ENCODE results near the gene PPP1R14C.

Gene PPP1R14C

GRCh38 chr6:150142670-150143515 lies at the start of gene PPP1R14C:
Gene PPP1R14C (plus strand): TSS chr6:150143044. CDS start chr6:150143193, 149 bp downstream.
- in situ Hi-C loops (cut with HindIII; ENCODE audit: low sequenced_read_pairs): loop anchor here (5.0 kb wide), 1 partner anchor 41 kb away; no protein-coding TSS in a partner anchor

GRCh38 chr6:150093397-150093796 lies 49.4 kb upstream of the PPP1R14C start:
- in situ Hi-C loops (cut with HindIII; ENCODE audit: low sequenced_read_pairs): no loop called here

GRCh38 chr6:150098155-150098554 lies 44.7 kb upstream of the PPP1R14C start:
- in situ Hi-C loops (cut with HindIII; ENCODE audit: low sequenced_read_pairs): no loop called here

GRCh38 chr6:150099546-150099945 lies 43.3 kb upstream of the PPP1R14C start:
- in situ Hi-C loops (cut with HindIII; ENCODE audit: low sequenced_read_pairs): no loop called here

- in situ Hi-C loops (cut with HindIII; ENCODE audit: low sequenced_read_pairs): loop anchor here (5.0 to 25.0 kb wide), 2 partner anchors 42 to 262 kb away; partner anchors contain the start of genes IYD and PPP1R14C
These were observed 42.9 kb upstream of the PPP1R14C start for GRCh38 chr6:150099953-150100352.

- in situ Hi-C loops (cut with HindIII; ENCODE audit: low sequenced_read_pairs): loop anchor here (5.0 to 25.0 kb wide), 2 partner anchors 42 to 262 kb away; partner anchors contain the start of genes IYD and PPP1R14C
These were observed 42.1 kb upstream of the PPP1R14C start for GRCh38 chr6:150100745-150101144.

GRCh38 chr6:150102750-150103270 lies 40.0 kb upstream of the PPP1R14C start:
- in situ Hi-C loops (cut with HindIII; ENCODE audit: low sequenced_read_pairs): loop anchor here (5.0 to 25.0 kb wide), 2 partner anchors 39 to 259 kb away; partner anchors contain the start of genes IYD and PPP1R14C

GRCh38 chr6:150112233-150112632 lies 30.6 kb upstream of the PPP1R14C start:
- in situ Hi-C loops (cut with HindIII; ENCODE audit: low sequenced_read_pairs): loop anchor here (25.0 kb wide), 1 partner anchor 250 kb away; the partner anchor contains the start of gene IYD

- in situ Hi-C loops (cut with HindIII; ENCODE audit: low sequenced_read_pairs): loop anchor here (25.0 kb wide), 1 partner anchor 247 kb away; the partner anchor contains the start of gene IYD
These were observed 27.1 kb upstream of the PPP1R14C start for GRCh38 chr6:150115769-150116168.

GRCh38 chr6:150116200-150116800 lies 26.5 kb upstream of the PPP1R14C start:
- in situ Hi-C loops (cut with HindIII; ENCODE audit: low sequenced_read_pairs): loop anchor here (25.0 kb wide), 1 partner anchor 246 kb away; the partner anchor contains the start of gene IYD

- in situ Hi-C loops (cut with HindIII; ENCODE audit: low sequenced_read_pairs): loop anchor here (25.0 kb wide), 1 partner anchor 244 kb away; the partner anchor contains the start of gene IYD
These were observed 24.6 kb upstream of the PPP1R14C start for GRCh38 chr6:150118203-150118602.

GRCh38 chr6:150118627-150119026 lies 24.2 kb upstream of the PPP1R14C start:
- in situ Hi-C loops (cut with HindIII; ENCODE audit: low sequenced_read_pairs): loop anchor here (25.0 kb wide), 1 partner anchor 244 kb away; the partner anchor contains the start of gene IYD

- in situ Hi-C loops (cut with HindIII; ENCODE audit: low sequenced_read_pairs): loop anchor here (25.0 kb wide), 1 partner anchor 243 kb away; the partner anchor contains the start of gene IYD
These were observed 23.7 kb upstream of the PPP1R14C start for GRCh38 chr6:150119173-150119572.

GRCh38 chr6:150123645-150124044 lies 19.2 kb upstream of the PPP1R14C start:
- in situ Hi-C loops (cut with HindIII; ENCODE audit: low sequenced_read_pairs): loop anchor here (25.0 kb wide), 1 partner anchor 239 kb away; the partner anchor contains the start of gene IYD

- in situ Hi-C loops (cut with HindIII; ENCODE audit: low sequenced_read_pairs): loop anchor here (25.0 kb wide), 1 partner anchor 238 kb away; the partner anchor contains the start of gene IYD
These were observed 18.6 kb upstream of the PPP1R14C start for GRCh38 chr6:150124235-150124634.

GRCh38 chr6:150126641-150127291 lies 16.1 kb upstream of the PPP1R14C start:
- in situ Hi-C loops (cut with HindIII; ENCODE audit: low sequenced_read_pairs): no loop called here

- in situ Hi-C loops (cut with HindIII; ENCODE audit: low sequenced_read_pairs): no loop called here
These were observed 14.4 kb upstream of the PPP1R14C start for GRCh38 chr6:150128425-150128824.

GRCh38 chr6:150129616-150130505 lies 13.0 kb upstream of the PPP1R14C start:
- in situ Hi-C loops (cut with HindIII; ENCODE audit: low sequenced_read_pairs): no loop called here

GRCh38 chr6:150133686-150134085 lies 9.2 kb upstream of the PPP1R14C start:
- in situ Hi-C loops (cut with HindIII; ENCODE audit: low sequenced_read_pairs): no loop called here

Measured in endothelial cell of hepatic sinusoid (primary cell).